ENCODE data around the gene CYSTM1.

- TF ChIP-seq CTCF (IDR thresholded peaks at IDR 0.05): no peak
- TF ChIP-seq POLR2A (IDR thresholded peaks at IDR 0.05): no peak
These were observed 21.1 kb upstream of the CYSTM1 start for GRCh38 chr5:140153905-140154304.
